ENCODE data around the gene PDE8B. TPM values are rescaled to one million over a fixed set of nuclear protein-coding genes. Genes with fewer than 3 reads are reported as not detected.

The PDE8B gene
- total RNA-seq, 4 donors from 2014 or later = 1.1 to 3.9 (median 1.5) TPM

- no peak for DNase-seq (ENCODE audit: low spot score in 2 of 2)
- TF ChIP-seq EP300 (IDR thresholded peaks at IDR 0.05) (no peak), POLR2AphosphoS5 (IDR thresholded peaks at IDR 0.05) (no peak), POLR2A (IDR thresholded peaks at IDR 0.05) (no peak)
- TF ChIP-seq, protein P1, sequence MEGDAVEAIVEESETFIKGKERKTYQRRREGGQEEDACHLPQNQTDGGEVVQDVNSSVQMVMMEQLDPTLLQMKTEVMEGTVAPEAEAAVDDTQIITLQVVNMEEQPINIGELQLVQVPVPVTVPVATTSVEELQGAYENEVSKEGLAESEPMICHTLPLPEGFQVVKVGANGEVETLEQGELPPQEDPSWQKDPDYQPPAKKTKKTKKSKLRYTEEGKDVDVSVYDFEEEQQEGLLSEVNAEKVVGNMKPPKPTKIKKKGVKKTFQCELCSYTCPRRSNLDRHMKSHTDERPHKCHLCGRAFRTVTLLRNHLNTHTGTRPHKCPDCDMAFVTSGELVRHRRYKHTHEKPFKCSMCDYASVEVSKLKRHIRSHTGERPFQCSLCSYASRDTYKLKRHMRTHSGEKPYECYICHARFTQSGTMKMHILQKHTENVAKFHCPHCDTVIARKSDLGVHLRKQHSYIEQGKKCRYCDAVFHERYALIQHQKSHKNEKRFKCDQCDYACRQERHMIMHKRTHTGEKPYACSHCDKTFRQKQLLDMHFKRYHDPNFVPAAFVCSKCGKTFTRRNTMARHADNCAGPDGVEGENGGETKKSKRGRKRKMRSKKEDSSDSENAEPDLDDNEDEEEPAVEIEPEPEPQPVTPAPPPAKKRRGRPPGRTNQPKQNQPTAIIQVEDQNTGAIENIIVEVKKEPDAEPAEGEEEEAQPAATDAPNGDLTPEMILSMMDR (IDR thresholded peaks at IDR 0.05) = no peak
- H3K36me3 ChIP-seq = no peaks in the 10 kb centered on the region
- H3K4me1 ChIP-seq = no peaks in the 10 kb centered on the region
- H3K4me3 ChIP-seq = no peak overlapping the region
- H3K9me3 ChIP-seq = no peaks in the 10 kb centered on the region
- no peak overlapping the region for H3K27ac ChIP-seq
- H3K27me3 ChIP-seq = no peaks in the 10 kb centered on the region
Measured at GRCh38 chr5:77194762-77195161, 15.7 kb upstream of the PDE8B start.

DNA sequence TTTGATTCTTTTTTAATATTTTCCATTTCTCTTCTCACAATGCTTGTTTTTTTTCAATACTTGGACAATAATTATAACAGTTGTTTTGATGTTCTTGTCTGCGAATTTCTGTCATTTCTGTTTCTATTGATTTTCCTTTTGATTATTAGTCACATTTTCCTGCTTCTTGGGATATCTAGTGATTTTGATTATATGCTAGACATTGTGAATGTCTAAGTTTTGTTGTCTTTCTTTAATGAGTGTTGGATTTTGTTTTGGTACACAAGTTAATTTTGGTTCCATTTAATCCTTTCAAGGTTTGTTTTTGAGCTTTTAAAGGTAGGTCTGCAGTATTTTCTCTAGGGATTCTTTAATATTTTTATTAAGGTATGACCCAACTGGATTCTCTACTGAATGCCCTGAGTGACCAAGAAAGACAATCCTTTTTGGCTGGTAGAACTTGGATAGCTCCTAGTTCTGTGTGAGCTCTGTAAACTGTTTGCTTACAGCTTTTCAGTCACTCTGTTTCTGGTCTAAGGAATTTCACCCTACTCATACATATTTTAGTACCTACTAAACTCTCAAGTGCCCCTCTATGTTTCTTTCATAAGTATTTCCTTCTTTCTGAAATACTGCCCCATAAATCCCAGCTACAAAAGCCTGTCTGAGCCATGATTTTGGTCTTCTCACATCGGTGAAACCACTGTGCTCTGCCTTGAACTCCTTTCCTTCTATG is 12.5 kb upstream of the PDE8B start:
- Histone ChIP-seq H3K36me3 (no peaks in the 10 kb centered on the region), H3K4me3 (no peak overlapping the region), H3K4me1 (no peaks in the 10 kb centered on the region), H3K27me3 (no peaks in the 10 kb centered on the region), H3K27ac (no peak overlapping the region), H3K9me3 (no peaks in the 10 kb centered on the region)
- no peak for DNase-seq (ENCODE audit: low spot score in 2 of 2)
- no peak for TF ChIP-seq EP300 (IDR thresholded peaks at IDR 0.05)
- TF ChIP-seq POLR2A (IDR thresholded peaks at IDR 0.05) = no peak
- TF ChIP-seq, protein P1 (IDR thresholded peaks at IDR 0.05) = no peak
- TF ChIP-seq POLR2AphosphoS5 (IDR thresholded peaks at IDR 0.05) = no peak
- WGBS = 64% methylated on average over 2 of the region's 2 CpGs

DNA sequence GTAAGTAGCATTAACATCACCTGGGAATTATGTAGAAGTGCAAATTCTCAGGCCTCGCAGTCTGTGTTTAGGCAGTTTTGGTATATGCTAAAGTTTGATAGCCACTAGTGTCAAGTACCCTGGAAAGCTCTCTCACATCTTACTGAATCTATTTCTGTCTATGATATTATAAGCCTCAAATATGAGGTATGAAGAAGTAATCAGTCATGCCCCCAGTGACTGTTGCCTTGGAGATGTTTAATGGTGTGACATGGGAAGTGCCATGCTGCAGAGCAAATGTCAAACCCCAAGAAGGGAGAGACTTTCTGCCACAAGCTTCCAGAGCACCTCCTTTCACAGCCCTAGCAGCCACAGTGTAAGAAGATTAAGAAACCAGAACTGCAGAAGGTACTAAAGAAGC is 9.8 kb upstream of the PDE8B start:
- no peaks in the 10 kb centered on the region for H3K4me1 ChIP-seq

GRCh38 chr5:77202145-77202544 is 8.3 kb upstream of the PDE8B start:
- H3K27ac ChIP-seq = no peak overlapping the region

More for the DNA sequence above, 9.8 kb upstream of the PDE8B start:
- Histone ChIP-seq H3K27ac (no peak overlapping the region), H3K9me3 (no peaks in the 10 kb centered on the region), H3K36me3 (no peaks in the 10 kb centered on the region), H3K27me3 (no peaks in the 10 kb centered on the region), H3K4me3 (no peak overlapping the region)
- 100% methylated on average over 1 of the region's 1 CpG for WGBS
- DNase-seq (ENCODE audit: low spot score in 2 of 2) = no peak
- TF ChIP-seq EP300 (IDR thresholded peaks at IDR 0.05) (no peak), POLR2A (IDR thresholded peaks at IDR 0.05) (no peak), POLR2AphosphoS5 (IDR thresholded peaks at IDR 0.05) (no peak)
- TF ChIP-seq, protein P1 (IDR thresholded peaks at IDR 0.05) = no peak

GRCh38 chr5:77204967-77205366 is 5.5 kb upstream of the PDE8B start:
- Histone ChIP-seq H3K36me3 (no peaks in the 10 kb centered on the region), H3K9me3 (no peaks in the 10 kb centered on the region), H3K27ac (no peak overlapping the region), H3K4me1 (peaks cover 2% of the 10 kb centered on the region), H3K27me3 (peaks cover 5% of the 10 kb centered on the region), H3K4me3 (no peak overlapping the region)
- 63% methylated on average over 2 of the region's 2 CpGs for WGBS
- no peak for DNase-seq (ENCODE audit: low spot score in 2 of 2)
- TF ChIP-seq, protein P1 (IDR thresholded peaks at IDR 0.05) = no peak
- TF ChIP-seq POLR2AphosphoS5 (IDR thresholded peaks at IDR 0.05) (no peak), EP300 (IDR thresholded peaks at IDR 0.05) (no peak), POLR2A (IDR thresholded peaks at IDR 0.05) (no peak)

More at GRCh38 chr5:77202145-77202544, 8.3 kb upstream of the PDE8B start:
- TF ChIP-seq POLR2A (IDR thresholded peaks at IDR 0.05) (no peak), POLR2AphosphoS5 (IDR thresholded peaks at IDR 0.05) (no peak)
- no peak for DNase-seq (ENCODE audit: low spot score in 2 of 2)
- no peaks in the 10 kb centered on the region for H3K36me3 ChIP-seq
- no peaks in the 10 kb centered on the region for H3K9me3 ChIP-seq
- no peak overlapping the region for H3K4me3 ChIP-seq
- H3K4me1 ChIP-seq = no peaks in the 10 kb centered on the region
- no peaks in the 10 kb centered on the region for H3K27me3 ChIP-seq

Measured in suprapubic skin (tissue), 4 donors.